Measurements from ENCODE around the gene ATP10B.

ATP10B gene

GRCh38 chr5:160667160-160667559 lies 184.9 kb downstream of the ATP10B start:
- TF ChIP-seq ZFX (IDR thresholded peaks at IDR 0.05): no peak
- TF ChIP-seq CTCF (conservative IDR thresholded peaks at IDR 0.05): no peak
- no peak overlapping the region for H3K27ac ChIP-seq

- TF ChIP-seq CTCF (conservative IDR thresholded peaks at IDR 0.05) (no peak), ZFX (IDR thresholded peaks at IDR 0.05) (no peak)
- H3K27ac ChIP-seq: no peak overlapping the region
Observed at GRCh38 chr5:160665460-160665859, 186.6 kb downstream of the ATP10B start.

GRCh38 chr5:160660132-160660531 lies 191.9 kb downstream of the ATP10B start:
- no peak for TF ChIP-seq ZFX (IDR thresholded peaks at IDR 0.05)
- no peak for TF ChIP-seq CTCF (conservative IDR thresholded peaks at IDR 0.05)
- no peak overlapping the region for H3K27ac ChIP-seq

DNA sequence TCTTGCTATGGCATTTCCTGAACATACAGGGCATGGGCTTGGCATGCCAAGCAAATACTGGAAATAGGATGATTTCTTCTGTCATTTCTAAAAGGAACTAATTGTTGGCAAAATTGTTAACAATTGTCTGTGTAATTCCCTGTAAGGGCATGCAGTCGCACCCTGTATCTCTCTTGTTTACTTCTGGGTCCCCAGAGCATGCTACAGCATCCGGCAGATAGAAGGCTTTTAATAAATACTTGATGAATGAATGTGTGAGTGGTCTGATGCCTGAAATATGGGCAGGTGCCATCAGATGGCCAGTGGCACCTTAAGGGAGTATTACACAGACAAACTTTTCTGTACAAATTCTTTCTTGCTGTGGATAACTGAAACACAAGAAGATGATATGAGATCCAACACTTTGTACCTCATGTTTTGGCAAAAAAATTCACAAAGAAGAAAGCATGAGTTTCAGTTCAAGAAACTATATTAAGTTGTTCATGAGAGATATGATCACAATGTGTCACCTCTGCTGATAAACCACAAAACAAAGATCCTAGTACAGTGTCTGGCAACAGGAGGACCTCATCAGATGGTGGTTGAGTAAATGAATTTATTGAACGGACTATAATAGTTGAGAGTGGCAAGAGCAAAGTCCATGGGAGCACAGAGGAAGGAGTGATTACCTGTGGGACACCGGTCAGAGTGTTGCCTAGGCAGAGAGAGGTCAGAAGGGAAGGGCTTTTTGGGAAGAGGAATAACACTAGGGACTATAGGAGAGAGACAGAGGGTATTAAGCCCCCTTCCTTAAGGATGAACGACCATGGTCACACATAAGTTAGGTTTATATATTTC lies 194.2 kb downstream of the ATP10B start:
- TF ChIP-seq CTCF (conservative IDR thresholded peaks at IDR 0.05) (no peak), ZFX (IDR thresholded peaks at IDR 0.05) (no peak)
- H3K27ac ChIP-seq: no peak overlapping the region

DNA sequence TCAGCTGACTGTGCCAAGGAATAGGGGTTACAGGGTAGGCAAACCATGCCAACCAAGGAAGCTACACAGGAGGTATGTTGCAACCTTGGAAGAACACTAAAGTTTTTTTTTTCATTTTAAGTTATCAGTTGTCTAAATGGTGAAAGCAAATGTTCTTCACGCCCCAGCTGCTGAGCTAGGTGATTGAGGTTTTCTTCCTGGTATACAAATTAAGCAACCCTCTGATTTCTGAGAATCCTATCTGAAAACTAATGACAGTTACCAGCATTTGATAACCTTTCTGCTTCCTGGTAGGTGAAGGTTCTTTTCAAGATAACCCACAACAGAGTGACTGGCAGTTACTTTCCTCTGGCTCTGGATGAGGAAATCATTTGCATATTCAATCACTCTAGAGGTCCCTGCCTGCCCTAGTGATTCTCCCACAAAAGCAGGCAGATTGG lies 194.9 kb downstream of the ATP10B start:
- H3K27ac ChIP-seq: no peak overlapping the region
- TF ChIP-seq CTCF (conservative IDR thresholded peaks at IDR 0.05): no peak
- no peak for TF ChIP-seq ZFX (IDR thresholded peaks at IDR 0.05)

GRCh38 chr5:160655717-160656116 lies 196.3 kb downstream of the ATP10B start:
- no peak overlapping the region for H3K27ac ChIP-seq
- TF ChIP-seq CTCF (conservative IDR thresholded peaks at IDR 0.05) (no peak), ZFX (IDR thresholded peaks at IDR 0.05) (no peak)

GRCh38 chr5:160651692-160652645 lies 200.0 kb downstream of the ATP10B start:
- no peak for TF ChIP-seq ZFX (IDR thresholded peaks at IDR 0.05)
- no peak overlapping the region for H3K27ac ChIP-seq
